Activated CD8-positive, alpha-beta T cell treated with anti-CD3 and anti-CD28 coated beads, Interleukin-2, amount 10 ng/mL, durations not matched to agents 7 days and 5 days (primary cell): ENCODE results near the gene COL18A1. TPM values are rescaled to one million over a fixed set of nuclear protein-coding genes. Genes with fewer than 3 reads are reported as not detected.

Experiments
- ATAC-seq: fragments of 150-1000 bp; cut with Tn5 transposase; one replicate; pipeline ENCODE4 v1.10.0; 2021; ENCODE audit warnings: moderate library complexity
- CTCF ChIA-PET: fragments of 350-600 bp; sonication (Branson Sonifier 250); formaldehyde crosslinking; loops from one replicate; lab custom pipeline; 2021; ENCODE audit warnings: antibody characterized with exemption; lab: Charles Lee
- POLR2A ChIA-PET: fragments of 350-600 bp; sonication (Branson Sonifier 250); formaldehyde crosslinking; loops from one replicate; lab custom pipeline; 2021; ENCODE audit warnings: antibody characterized with exemption; lab: Charles Lee
- DNase-seq: peaks from one replicate; pipeline ENCODE4 v3.0.0-alpha.2; 2020
- H3K27ac Mint-ChIP-seq: one replicate; pipeline ENCODE4 v1.8.0; 2021; ENCODE audit warnings: mild to moderate bottlenecking, mixed read lengths
- H3K27me3 Mint-ChIP-seq: one replicate; pipeline ENCODE4 v1.8.0; 2021; ENCODE audit warnings: low read depth, mixed read lengths
- H3K36me3 Mint-ChIP-seq: one replicate; pipeline ENCODE4 v1.8.0; 2021; ENCODE audit warnings: low read depth, mixed read lengths
- H3K4me1 Mint-ChIP-seq: one replicate; pipeline ENCODE4 v1.8.0; 2021; ENCODE audit warnings: low read depth, mixed read lengths
- H3K4me3 Mint-ChIP-seq: one replicate; pipeline ENCODE4 v1.8.0; 2021; ENCODE audit warnings: mild to moderate bottlenecking, mixed read lengths
- H3K9me3 Mint-ChIP-seq: one replicate; pipeline ENCODE4 v1.8.0; 2022; ENCODE audit warnings: mixed read lengths; ENCODE audit not compliant: insufficient read depth
- total RNA-seq, 2 experiments: library from RNA; stranded (reverse); gene quantifications; one replicate each; pipeline ENCODE4 v1.2.3, GENCODE V29; 2021

Gene COL18A1
- total RNA-seq, 2 experiments from 2014 or later: 24.1 to 28.7 TPM

DNA sequence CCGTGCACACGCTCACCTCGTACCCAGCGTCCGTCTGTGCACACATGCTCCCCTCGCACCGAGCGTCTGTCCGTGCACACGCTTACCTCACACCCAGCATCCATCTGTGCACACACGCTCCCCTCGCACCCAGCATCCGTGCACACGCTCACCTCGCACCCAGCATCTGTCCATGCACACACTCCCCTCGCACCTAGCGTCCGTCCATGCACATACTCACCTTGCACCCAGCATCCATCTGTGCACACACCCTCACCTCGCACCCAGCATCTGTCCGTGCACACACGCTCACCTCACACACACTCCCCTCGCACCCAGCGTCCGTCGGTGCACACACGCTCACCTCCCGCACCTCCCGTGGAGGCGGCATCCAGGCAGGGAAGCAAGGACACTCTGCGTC lies 24.4 kb upstream of the COL18A1 start:
- CTCF ChIA-PET: no interaction called here
- H3K36me3 Mint-ChIP-seq: no peaks in the 10 kb centered on the region
- DNase-seq: no peak
- no peak overlapping the region for H3K4me3 Mint-ChIP-seq
- no peaks in the 10 kb centered on the region for H3K9me3 Mint-ChIP-seq
- H3K27ac Mint-ChIP-seq: no peak overlapping the region
- ATAC-seq: no peak
- H3K27me3 Mint-ChIP-seq: no peaks in the 10 kb centered on the region
- POLR2A ChIA-PET: no interaction called here
- H3K4me1 Mint-ChIP-seq: no peaks in the 10 kb centered on the region

DNA sequence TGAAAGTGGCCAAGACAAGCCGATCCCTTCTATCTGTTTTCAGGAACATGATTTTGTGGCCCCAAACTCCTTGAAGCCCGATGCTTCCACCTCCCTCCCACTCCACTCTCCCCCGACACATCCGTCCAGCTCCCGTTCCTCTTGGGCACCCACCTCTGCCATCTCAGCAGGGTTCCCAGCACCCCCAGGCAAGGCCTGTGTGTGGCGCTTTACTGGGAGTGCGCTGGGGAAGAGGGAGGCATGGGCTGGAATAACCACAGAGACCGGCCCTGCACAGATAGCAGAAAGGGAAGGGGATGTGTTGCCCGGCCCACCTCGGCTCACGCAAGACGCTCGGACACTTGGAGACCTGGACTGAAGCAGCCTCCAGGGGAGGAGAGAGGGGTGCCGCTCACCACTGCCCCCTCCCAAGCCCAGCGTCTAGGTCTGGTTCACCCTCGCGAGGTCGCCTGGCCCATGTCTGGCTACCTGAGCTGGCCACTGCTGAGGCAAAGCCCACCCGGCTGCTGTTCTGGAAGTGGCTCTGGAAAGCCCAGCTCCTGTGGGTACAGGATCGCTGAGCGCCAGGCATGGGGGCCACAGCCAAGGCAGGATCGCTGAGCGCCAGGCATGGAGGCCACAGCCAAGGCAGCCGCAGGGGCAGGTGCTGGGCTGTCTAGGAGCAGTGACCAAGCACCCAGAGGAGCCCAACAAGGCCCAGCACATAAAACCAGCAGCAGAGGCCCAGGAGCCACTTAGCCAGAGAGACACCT lies 23.8 kb upstream of the COL18A1 start:
- DNase-seq: no peak
- no peaks in the 10 kb centered on the region for H3K9me3 Mint-ChIP-seq
- H3K36me3 Mint-ChIP-seq: no peaks in the 10 kb centered on the region
- no peaks in the 10 kb centered on the region for H3K4me1 Mint-ChIP-seq
- no peak overlapping the region for H3K27ac Mint-ChIP-seq
- ChIA-PET POLR2A (no interaction called here), CTCF (no interaction called here)
- ATAC-seq: no peak
- no peaks in the 10 kb centered on the region for H3K27me3 Mint-ChIP-seq
- no peak overlapping the region for H3K4me3 Mint-ChIP-seq

DNA sequence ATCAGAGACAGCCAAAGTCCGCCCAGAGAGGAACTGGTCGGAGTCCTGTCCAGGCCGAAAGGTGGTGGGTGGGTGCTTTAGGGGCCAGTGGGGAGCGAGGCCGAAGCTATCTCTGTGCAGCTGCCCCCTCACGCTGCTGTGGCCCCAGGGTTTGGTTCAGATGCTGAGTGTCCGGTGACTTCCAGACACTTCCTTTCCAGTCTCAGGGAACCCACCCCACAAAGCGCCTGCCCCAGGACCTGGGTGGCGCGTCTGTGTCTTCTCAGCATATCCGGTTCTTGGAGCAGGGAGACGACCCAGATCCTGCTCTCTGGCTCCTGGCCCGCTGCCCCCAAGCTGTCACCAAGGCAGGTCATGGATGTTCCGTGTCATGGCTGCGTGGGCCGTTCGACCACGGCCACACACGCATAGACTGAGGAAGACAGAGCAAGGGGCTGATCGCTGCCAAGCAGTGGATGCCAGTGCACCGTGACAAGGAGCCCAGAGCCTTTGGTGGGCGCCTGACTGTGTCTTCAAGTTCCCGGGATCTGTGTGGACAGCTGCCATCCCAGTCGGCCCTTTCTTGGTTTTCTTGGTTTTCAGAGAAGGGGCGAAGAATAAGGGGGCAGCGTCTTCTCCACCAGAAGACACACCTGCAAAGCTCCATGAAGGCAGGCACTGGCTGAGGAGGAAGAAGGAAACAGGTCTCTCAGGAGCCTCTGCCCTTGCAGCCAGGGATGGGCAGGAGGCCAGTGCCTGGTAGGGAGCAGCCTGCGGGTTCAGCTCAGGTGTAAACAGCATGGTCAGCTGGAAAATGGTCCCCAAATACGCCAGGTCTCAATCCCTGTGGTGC lies 22.9 kb upstream of the COL18A1 start:
- H3K27me3 Mint-ChIP-seq: no peaks in the 10 kb centered on the region
- no peak overlapping the region for H3K4me3 Mint-ChIP-seq
- ChIA-PET CTCF (no interaction called here), POLR2A (no interaction called here)
- H3K9me3 Mint-ChIP-seq: no peaks in the 10 kb centered on the region
- no peak for ATAC-seq
- no peak for DNase-seq
- no peaks in the 10 kb centered on the region for H3K4me1 Mint-ChIP-seq
- no peak overlapping the region for H3K27ac Mint-ChIP-seq
- H3K36me3 Mint-ChIP-seq: no peaks in the 10 kb centered on the region

DNA sequence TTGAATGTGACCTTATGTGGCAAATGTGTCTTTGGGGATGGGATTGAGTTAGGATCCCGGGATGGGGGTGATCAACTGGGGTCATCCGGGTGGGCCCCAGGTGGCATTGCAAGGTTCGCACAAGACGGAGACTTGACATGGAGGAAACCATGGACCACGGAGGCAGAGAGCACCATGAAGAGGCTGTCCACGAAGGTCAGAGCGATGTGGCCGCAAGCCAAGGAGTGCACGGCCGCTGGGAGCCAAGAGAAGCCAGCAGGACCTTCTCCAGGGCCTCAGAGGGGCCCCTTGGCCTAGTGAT lies 22.3 kb upstream of the COL18A1 start:
- no peaks in the 10 kb centered on the region for H3K36me3 Mint-ChIP-seq
- no peaks in the 10 kb centered on the region for H3K9me3 Mint-ChIP-seq

DNA sequence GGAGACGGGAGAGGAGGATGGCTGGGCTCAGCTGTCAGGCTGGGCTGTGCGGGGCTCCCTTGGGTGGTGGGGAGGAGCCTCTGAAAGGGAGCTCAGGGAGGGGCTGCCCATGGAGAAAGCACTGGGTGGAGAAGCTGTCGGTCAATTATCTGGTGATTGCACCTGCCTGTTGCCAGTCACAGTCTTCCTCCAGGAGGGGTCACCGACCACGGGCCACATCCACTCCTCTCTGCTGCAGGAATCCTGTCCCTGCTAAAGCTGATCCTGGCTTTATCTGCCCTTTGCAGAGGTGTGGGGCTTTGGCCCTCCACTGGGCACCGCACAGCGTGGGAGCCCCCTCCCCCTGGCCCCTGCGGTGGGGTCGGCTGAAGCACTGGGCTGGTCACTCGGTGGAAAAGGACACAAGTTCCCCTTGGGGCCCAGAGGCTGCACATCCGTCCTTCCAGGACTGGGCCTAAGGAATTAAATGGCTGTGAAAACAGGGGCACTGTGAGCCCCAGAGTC lies 21.8 kb upstream of the COL18A1 start:
- DNase-seq (no peak), ATAC-seq (no peak)
- no peaks in the 10 kb centered on the region for H3K27me3 Mint-ChIP-seq
- no peaks in the 10 kb centered on the region for H3K4me1 Mint-ChIP-seq
- no peak overlapping the region for H3K4me3 Mint-ChIP-seq
- no peaks in the 10 kb centered on the region for H3K36me3 Mint-ChIP-seq
- ChIA-PET POLR2A (no interaction called here), CTCF (no interaction called here)
- H3K9me3 Mint-ChIP-seq: no peaks in the 10 kb centered on the region
- H3K27ac Mint-ChIP-seq: no peak overlapping the region

More for the DNA sequence above, 22.3 kb upstream of the COL18A1 start:
- Mint-ChIP-seq H3K27me3 (no peaks in the 10 kb centered on the region), H3K4me3 (no peak overlapping the region), H3K4me1 (no peaks in the 10 kb centered on the region), H3K27ac (no peak overlapping the region)
- POLR2A ChIA-PET: no interaction called here
- ATAC-seq (no peak), DNase-seq (no peak)
- CTCF ChIA-PET: no interaction called here

DNA sequence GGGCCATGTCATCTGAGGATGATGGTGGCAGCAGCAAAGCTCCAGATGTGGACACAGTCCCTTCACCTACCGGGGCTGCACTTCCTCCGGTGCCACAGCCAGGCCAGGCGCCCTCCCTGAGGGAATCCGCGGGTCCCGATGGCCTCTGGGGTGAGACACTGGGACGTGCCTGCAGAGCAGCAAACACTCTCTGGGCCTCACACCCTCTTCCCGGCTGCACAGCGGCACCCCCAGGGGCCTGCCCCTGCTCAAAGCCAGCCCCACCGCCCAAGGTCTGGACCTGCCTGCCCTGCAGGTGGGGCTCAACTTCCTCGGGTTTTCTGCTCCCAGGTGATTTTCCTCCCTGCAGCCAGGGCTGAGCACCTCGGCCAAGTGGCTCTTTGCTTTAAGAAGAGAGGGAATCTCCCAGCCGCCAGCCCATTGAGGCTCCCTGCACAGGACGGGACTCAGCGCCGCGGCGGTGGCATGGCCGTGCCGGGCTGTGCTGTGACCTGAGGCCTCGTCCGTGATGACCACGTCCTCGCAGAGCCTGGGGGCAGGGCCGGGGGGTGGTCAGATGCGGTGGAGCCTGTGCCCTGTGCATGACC lies 21.3 kb upstream of the COL18A1 start:
- no peak overlapping the region for H3K4me3 Mint-ChIP-seq
- no peaks in the 10 kb centered on the region for H3K27me3 Mint-ChIP-seq
- H3K4me1 Mint-ChIP-seq: no peaks in the 10 kb centered on the region
- H3K36me3 Mint-ChIP-seq: no peaks in the 10 kb centered on the region
- DNase-seq: no peak
- H3K27ac Mint-ChIP-seq: no peak overlapping the region
- H3K9me3 Mint-ChIP-seq: no peaks in the 10 kb centered on the region
- POLR2A ChIA-PET: no interaction called here
- ATAC-seq: no peak
- CTCF ChIA-PET: no interaction called here

DNA sequence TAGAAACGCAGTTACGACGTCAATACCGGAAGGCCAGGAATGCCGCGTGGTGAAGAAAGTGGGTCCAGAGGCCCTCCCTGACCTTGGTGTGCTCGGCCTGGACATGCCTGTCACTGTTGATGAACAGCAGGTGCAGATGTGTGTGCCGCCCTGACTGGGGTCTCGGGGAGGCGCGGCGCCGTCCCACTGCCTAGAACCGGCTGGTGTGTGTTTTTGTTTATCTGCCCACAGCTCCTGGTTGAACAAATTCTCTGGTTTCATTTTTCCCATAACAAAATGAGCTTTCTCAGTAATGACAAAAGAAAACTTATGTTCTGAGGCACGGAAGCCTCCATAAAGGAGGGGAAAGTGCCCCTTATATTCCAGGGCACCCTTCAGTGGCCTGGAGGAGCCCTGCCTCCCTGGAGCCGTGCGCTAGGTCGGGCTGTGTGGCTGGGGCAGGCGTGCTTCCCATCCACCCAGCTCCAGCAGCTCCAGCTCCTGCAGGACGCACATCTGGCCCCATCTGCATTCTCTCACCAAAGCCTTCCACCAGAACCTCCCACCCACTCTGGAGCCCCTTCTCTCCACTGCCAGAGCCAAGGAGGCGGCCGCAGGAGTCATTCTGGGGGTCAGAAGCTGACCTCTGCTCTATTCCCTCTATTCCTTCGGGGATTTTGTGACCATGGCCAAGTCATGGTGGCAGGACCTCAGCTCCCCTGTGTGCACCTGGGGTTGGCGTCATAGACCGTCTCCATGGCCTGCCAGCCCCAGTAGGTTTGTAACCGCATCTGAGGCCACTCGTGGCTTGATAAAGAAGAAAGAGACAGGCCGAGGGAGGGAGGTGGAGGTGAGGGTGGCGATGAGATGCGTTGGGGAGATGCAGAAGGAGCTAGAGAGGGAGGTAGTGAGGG lies 20.1 kb upstream of the COL18A1 start:
- H3K27me3 Mint-ChIP-seq: no peaks in the 10 kb centered on the region
- POLR2A ChIA-PET: no interaction called here
- CTCF ChIA-PET: no interaction called here
- no peaks in the 10 kb centered on the region for H3K9me3 Mint-ChIP-seq
- no peaks in the 10 kb centered on the region for H3K36me3 Mint-ChIP-seq
- H3K27ac Mint-ChIP-seq: no peak overlapping the region
- DNase-seq: no peak
- no peak for ATAC-seq
- H3K4me3 Mint-ChIP-seq: no peak overlapping the region
- no peaks in the 10 kb centered on the region for H3K4me1 Mint-ChIP-seq

DNA sequence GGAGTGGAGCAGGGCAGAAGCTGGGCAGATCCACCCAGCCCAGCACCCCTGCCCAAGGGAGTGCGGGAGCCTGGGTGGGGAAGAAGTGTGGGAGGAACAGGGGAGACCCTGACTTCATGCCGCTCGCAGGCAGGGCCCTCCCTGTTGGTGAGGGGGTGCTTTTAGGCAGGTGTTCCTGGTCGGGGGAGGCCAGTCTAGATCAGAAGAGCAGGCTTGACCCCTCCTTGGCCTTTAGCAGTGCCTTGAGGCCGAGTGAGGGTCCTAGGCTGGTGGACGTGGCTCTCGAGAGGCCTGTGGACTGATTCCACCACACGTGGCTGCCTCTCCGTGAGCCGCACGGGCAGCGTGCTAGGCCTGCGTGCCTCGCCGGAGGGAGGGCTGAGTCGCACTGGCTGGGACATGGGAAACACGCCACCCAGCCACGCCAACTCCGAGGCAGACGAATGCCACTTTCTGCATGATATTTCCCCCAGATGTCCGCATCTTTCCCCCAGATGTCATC lies 19.4 kb upstream of the COL18A1 start:
- no peak for ATAC-seq
- Mint-ChIP-seq H3K27me3 (no peaks in the 10 kb centered on the region), H3K27ac (no peak overlapping the region), H3K4me3 (no peak overlapping the region), H3K4me1 (no peaks in the 10 kb centered on the region), H3K36me3 (no peaks in the 10 kb centered on the region), H3K9me3 (no peaks in the 10 kb centered on the region)
- ChIA-PET CTCF (no interaction called here), POLR2A (no interaction called here)
- DNase-seq: no peak

DNA sequence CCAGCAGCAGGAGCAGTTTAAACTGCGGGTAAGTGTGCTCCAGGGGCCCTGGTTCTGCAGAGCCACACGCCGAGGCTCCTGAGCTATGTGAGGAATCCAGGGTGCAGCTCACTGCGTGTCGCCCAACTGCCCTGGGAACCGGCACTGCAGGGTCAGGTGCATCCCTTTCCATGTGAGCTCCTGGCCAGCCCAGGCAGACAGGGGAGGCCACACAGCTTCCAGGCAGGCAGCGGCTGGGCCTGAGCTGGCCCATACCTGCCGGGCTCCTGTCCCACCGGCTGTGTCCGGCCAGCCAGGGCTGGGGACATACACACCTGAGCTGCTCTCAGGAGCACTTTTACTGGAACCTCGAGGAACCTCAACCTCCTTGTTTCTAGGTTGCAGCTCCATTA lies 18.6 kb upstream of the COL18A1 start:
- H3K27ac Mint-ChIP-seq: no peak overlapping the region
- ChIA-PET CTCF (no interaction called here), POLR2A (no interaction called here)
- H3K4me1 Mint-ChIP-seq: no peaks in the 10 kb centered on the region
- no peaks in the 10 kb centered on the region for H3K9me3 Mint-ChIP-seq
- DNase-seq (no peak), ATAC-seq (no peak)
- no peaks in the 10 kb centered on the region for H3K36me3 Mint-ChIP-seq
- no peak overlapping the region for H3K4me3 Mint-ChIP-seq
- H3K27me3 Mint-ChIP-seq: no peaks in the 10 kb centered on the region

DNA sequence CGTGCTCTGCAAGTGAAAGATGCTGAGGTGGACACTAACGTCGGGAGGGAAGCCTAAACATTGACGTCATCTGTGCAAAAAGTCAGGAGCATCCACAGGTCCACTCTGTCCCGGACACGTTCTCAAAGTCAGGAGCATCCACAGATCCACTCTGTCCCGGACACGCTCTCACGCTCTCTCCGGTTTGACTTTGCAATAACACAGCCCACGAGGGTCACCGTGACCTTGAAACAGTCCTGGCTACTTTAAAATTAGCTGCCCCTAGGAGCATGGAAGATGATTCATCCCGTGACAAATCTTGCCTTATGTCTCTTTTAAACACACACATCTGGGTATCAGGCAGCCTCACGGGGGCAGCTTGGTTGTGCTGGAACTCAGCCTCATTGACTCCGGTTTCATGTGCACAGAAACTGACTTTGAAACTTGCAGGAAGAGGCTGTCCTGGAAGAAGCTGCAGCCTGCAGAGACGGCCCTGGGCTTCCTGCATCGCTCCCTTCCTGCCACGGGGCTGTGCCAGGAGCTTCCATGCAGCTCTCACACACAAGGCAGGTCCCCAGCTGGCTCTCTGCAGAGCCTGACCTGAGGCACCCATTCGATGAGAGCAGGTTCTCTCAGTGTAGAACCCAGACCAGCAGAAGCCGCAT lies 18.1 kb upstream of the COL18A1 start:
- no peaks in the 10 kb centered on the region for H3K27me3 Mint-ChIP-seq
- ChIA-PET POLR2A (no interaction called here), CTCF (no interaction called here)
- DNase-seq (no peak), ATAC-seq (no peak)
- no peak overlapping the region for H3K27ac Mint-ChIP-seq
- H3K4me1 Mint-ChIP-seq: no peaks in the 10 kb centered on the region
- H3K4me3 Mint-ChIP-seq: no peak overlapping the region
- H3K36me3 Mint-ChIP-seq: no peaks in the 10 kb centered on the region
- no peaks in the 10 kb centered on the region for H3K9me3 Mint-ChIP-seq

DNA sequence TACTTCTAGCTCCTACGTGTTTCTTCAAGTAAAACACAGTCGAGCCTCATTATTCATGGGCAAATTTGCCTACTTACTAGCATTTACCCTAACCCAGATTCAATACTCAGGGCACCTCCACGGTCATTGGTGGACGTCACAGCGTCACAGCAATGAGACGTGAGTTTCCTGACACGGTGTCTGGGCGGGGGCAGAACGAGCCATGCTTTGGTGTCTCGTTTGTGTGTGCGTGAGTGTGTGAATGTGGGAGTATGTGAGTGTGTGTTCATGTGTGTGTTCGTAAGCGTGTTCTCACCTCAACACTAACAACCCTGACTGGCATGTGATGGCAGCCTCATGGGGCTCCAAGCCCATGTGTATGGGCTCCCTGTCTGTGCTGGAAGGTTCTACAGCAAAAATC lies 17.5 kb upstream of the COL18A1 start:
- no peaks in the 10 kb centered on the region for H3K4me1 Mint-ChIP-seq
- POLR2A ChIA-PET: no interaction called here
- CTCF ChIA-PET: no interaction called here
- H3K9me3 Mint-ChIP-seq: no peaks in the 10 kb centered on the region
- H3K27me3 Mint-ChIP-seq: no peaks in the 10 kb centered on the region
- no peak overlapping the region for H3K4me3 Mint-ChIP-seq
- DNase-seq (no peak), ATAC-seq (no peak)
- no peak overlapping the region for H3K27ac Mint-ChIP-seq
- H3K36me3 Mint-ChIP-seq: no peaks in the 10 kb centered on the region
